NCI-H345 treated with DMSO at 0.1 percent for 48 hours (cell line): Measurements from ENCODE around the gene CALHM5.

Experiments used
- DNase-seq: peaks from one replicate; lab custom pipeline; 2025; ENCODE audit not compliant: unreplicated experiment; lab: John Stamatoyannopoulos, UW

The CALHM5 gene

GRCh38 chr6:116507324-116507723, 4.1 kb upstream of the CALHM5 start:
- DNase-seq: no peak

- DNase-seq: no peak
Observed at GRCh38 chr6:116508527-116508926, 2.9 kb upstream of the CALHM5 start.

GRCh38 chr6:116512111-116512559, 696 bp downstream of the CALHM5 start:
- no peak for DNase-seq

- DNase-seq: no peak
Observed at GRCh38 chr6:116512734-116513133, 1.3 kb downstream of the CALHM5 start.

- no peak for DNase-seq
Observed at GRCh38 chr6:116513224-116513875, 1.9 kb downstream of the CALHM5 start.

GRCh38 chr6:116514111-116514510, 2.7 kb downstream of the CALHM5 start:
- DNase-seq: no peak

- DNase-seq: no peak
Observed at GRCh38 chr6:116515141-116515540, 3.7 kb downstream of the CALHM5 start.

- DNase-seq: no peak
Observed at GRCh38 chr6:116518621-116519368, 7.4 kb downstream of the CALHM5 start.

GRCh38 chr6:116522896-116523295, 11.5 kb downstream of the CALHM5 start:
- DNase-seq: no peak

- DNase-seq: no peak
Observed at GRCh38 chr6:116524236-116524635, 12.8 kb downstream of the CALHM5 start.

GRCh38 chr6:116528133-116528532, 16.7 kb downstream of the CALHM5 start:
- no peak for DNase-seq

- DNase-seq: no peak
Observed at GRCh38 chr6:116528780-116529179, 17.3 kb downstream of the CALHM5 start.

- no peak for DNase-seq
Observed at GRCh38 chr6:116529466-116530290, 18.2 kb downstream of the CALHM5 start.

GRCh38 chr6:116530436-116530835, 19.0 kb downstream of the CALHM5 start:
- peak; percentile 52 for DNase-seq

- peak; percentile 50 for DNase-seq
Observed at GRCh38 chr6:116531675-116532570, 20.5 kb downstream of the CALHM5 start.

- no peak for DNase-seq
Observed at GRCh38 chr6:116533233-116533957, 22.0 kb downstream of the CALHM5 start.

GRCh38 chr6:116535109-116535508, 23.7 kb downstream of the CALHM5 start:
- DNase-seq: no peak

GRCh38 chr6:116536216-116536621, 24.8 kb downstream of the CALHM5 start:
- peak; percentile 23 for DNase-seq

GRCh38 chr6:116542426-116542825, 31.0 kb downstream of the CALHM5 start:
- DNase-seq: no peak

- DNase-seq: no peak
Observed at GRCh38 chr6:116543149-116543548, 31.7 kb downstream of the CALHM5 start.
